Measurements from ENCODE around the gene SHROOM1. TPM values are rescaled to one million over a fixed set of nuclear protein-coding genes. Genes with fewer than 3 reads are reported as not detected.

Gene SHROOM1
- total RNA-seq, 1 donor, result 0.52 TPM

- Histone ChIP-seq H3K4me3 (ENCODE audit: low read length) (no peak overlapping the region), H3K4me1 (ENCODE audit: insufficient read depth, low read length) (no peaks in the 10 kb centered on the region), H3K27me3 (ENCODE audit: insufficient read depth, low read length) (peaks cover 3% of the 10 kb centered on the region), H3K9me3 (ENCODE audit: low read depth, low read length) (no peaks in the 10 kb centered on the region)
Measured at GRCh38 chr5:132788990-132789886, 41.2 kb downstream of the SHROOM1 start.

- Histone ChIP-seq H3K4me1 (ENCODE audit: insufficient read depth, low read length) (no peaks in the 10 kb centered on the region), H3K4me3 (ENCODE audit: low read length) (no peak overlapping the region), H3K9me3 (ENCODE audit: low read depth, low read length) (no peaks in the 10 kb centered on the region), H3K27me3 (ENCODE audit: insufficient read depth, low read length) (peaks cover 4% of the 10 kb centered on the region)
Measured at GRCh38 chr5:132788508-132788907, 41.9 kb downstream of the SHROOM1 start.

- no peaks in the 10 kb centered on the region for H3K9me3 ChIP-seq (ENCODE audit: low read depth, low read length)
- H3K27me3 ChIP-seq (ENCODE audit: insufficient read depth, low read length), result peaks cover 13% of the 10 kb centered on the region
- no peak overlapping the region for H3K4me3 ChIP-seq (ENCODE audit: low read length)
- peaks cover 5% of the 10 kb centered on the region for H3K4me1 ChIP-seq (ENCODE audit: insufficient read depth, low read length)
Measured at GRCh38 chr5:132787076-132787475, 43.4 kb downstream of the SHROOM1 start.

GRCh38 chr5:132785864-132786263 lies 44.6 kb downstream of the SHROOM1 start:
- Histone ChIP-seq H3K9me3 (ENCODE audit: low read depth, low read length) (no peaks in the 10 kb centered on the region), H3K27me3 (ENCODE audit: insufficient read depth, low read length) (peaks cover 26% of the 10 kb centered on the region), H3K4me3 (ENCODE audit: low read length) (no peak overlapping the region), H3K4me1 (ENCODE audit: insufficient read depth, low read length) (peaks cover 8% of the 10 kb centered on the region)

- no peak overlapping the region for H3K4me3 ChIP-seq (ENCODE audit: low read length)
- H3K27me3 ChIP-seq (ENCODE audit: insufficient read depth, low read length), result peaks cover 30% of the 10 kb centered on the region
- H3K9me3 ChIP-seq (ENCODE audit: low read depth, low read length), result no peaks in the 10 kb centered on the region
- peaks cover 8% of the 10 kb centered on the region for H3K4me1 ChIP-seq (ENCODE audit: insufficient read depth, low read length)
Measured at GRCh38 chr5:132785365-132785764, 45.1 kb downstream of the SHROOM1 start.

- Histone ChIP-seq H3K4me3 (ENCODE audit: low read length) (no peak overlapping the region), H3K27me3 (ENCODE audit: insufficient read depth, low read length) (peaks cover 56% of the 10 kb centered on the region), H3K9me3 (ENCODE audit: low read depth, low read length) (no peaks in the 10 kb centered on the region), H3K4me1 (ENCODE audit: insufficient read depth, low read length) (peaks cover 17% of the 10 kb centered on the region)
Measured at GRCh38 chr5:132782101-132782500, 48.3 kb downstream of the SHROOM1 start.

GRCh38 chr5:132781029-132781428 lies 49.4 kb downstream of the SHROOM1 start:
- Histone ChIP-seq H3K9me3 (ENCODE audit: low read depth, low read length) (no peaks in the 10 kb centered on the region), H3K27me3 (ENCODE audit: insufficient read depth, low read length) (peaks cover 61% of the 10 kb centered on the region), H3K4me1 (ENCODE audit: insufficient read depth, low read length) (peaks cover 20% of the 10 kb centered on the region), H3K4me3 (ENCODE audit: low read length) (no peak overlapping the region)

GRCh38 chr5:132780577-132780976 lies 49.9 kb downstream of the SHROOM1 start:
- peaks cover 65% of the 10 kb centered on the region for H3K27me3 ChIP-seq (ENCODE audit: insufficient read depth, low read length)
- H3K4me3 ChIP-seq (ENCODE audit: low read length), result no peak overlapping the region
- H3K9me3 ChIP-seq (ENCODE audit: low read depth, low read length), result no peaks in the 10 kb centered on the region
- H3K4me1 ChIP-seq (ENCODE audit: insufficient read depth, low read length), result peaks cover 22% of the 10 kb centered on the region

GRCh38 chr5:132779961-132780360 lies 50.5 kb downstream of the SHROOM1 start:
- peaks cover 71% of the 10 kb centered on the region for H3K27me3 ChIP-seq (ENCODE audit: insufficient read depth, low read length)
- H3K9me3 ChIP-seq (ENCODE audit: low read depth, low read length), result no peaks in the 10 kb centered on the region
- H3K4me3 ChIP-seq (ENCODE audit: low read length), result no peak overlapping the region
- peaks cover 22% of the 10 kb centered on the region for H3K4me1 ChIP-seq (ENCODE audit: insufficient read depth, low read length)

GRCh38 chr5:132778856-132779255 lies 51.6 kb downstream of the SHROOM1 start:
- no peaks in the 10 kb centered on the region for H3K9me3 ChIP-seq (ENCODE audit: low read depth, low read length)
- no peak overlapping the region for H3K4me3 ChIP-seq (ENCODE audit: low read length)
- peaks cover 22% of the 10 kb centered on the region for H3K4me1 ChIP-seq (ENCODE audit: insufficient read depth, low read length)
- H3K27me3 ChIP-seq (ENCODE audit: insufficient read depth, low read length), result peaks cover 73% of the 10 kb centered on the region

- Histone ChIP-seq H3K27me3 (ENCODE audit: insufficient read depth, low read length) (peaks cover 68% of the 10 kb centered on the region), H3K9me3 (ENCODE audit: low read depth, low read length) (no peaks in the 10 kb centered on the region), H3K4me3 (ENCODE audit: low read length) (no peak overlapping the region)
Measured at GRCh38 chr5:132778129-132778528, 52.3 kb downstream of the SHROOM1 start.

GRCh38 chr5:132777209-132778069 lies 53.0 kb downstream of the SHROOM1 start, which contains the start of gene SEPTIN8:
SEPTIN8 (minus strand) TSS chr5:132777239; CDS start chr5:132777137, 102 bp downstream.
- Histone ChIP-seq H3K27me3 (ENCODE audit: insufficient read depth, low read length) (peaks cover 66% of the 10 kb centered on the region), H3K4me1 (ENCODE audit: insufficient read depth, low read length) (peaks cover 20% of the 10 kb centered on the region), H3K4me3 (ENCODE audit: low read length) (peak within 1 kb of the TSS; percentile 48), H3K9me3 (ENCODE audit: low read depth, low read length) (no peaks in the 10 kb centered on the region)

More at GRCh38 chr5:132778129-132778528, 52.3 kb downstream of the SHROOM1 start:
- H3K4me1 ChIP-seq (ENCODE audit: insufficient read depth, low read length), result peaks cover 22% of the 10 kb centered on the region

- no peaks in the 10 kb centered on the region for H3K9me3 ChIP-seq (ENCODE audit: low read depth, low read length)
- peak overlapping the region; percentile 48 for H3K4me3 ChIP-seq (ENCODE audit: low read length)
- H3K27me3 ChIP-seq (ENCODE audit: insufficient read depth, low read length), result peaks cover 60% of the 10 kb centered on the region
- peaks cover 14% of the 10 kb centered on the region for H3K4me1 ChIP-seq (ENCODE audit: insufficient read depth, low read length)
Measured at GRCh38 chr5:132776938-132777208, 53.6 kb downstream of the SHROOM1 start.

- H3K9me3 ChIP-seq (ENCODE audit: low read depth, low read length), result no peaks in the 10 kb centered on the region
- peak overlapping the region; percentile 48 for H3K4me3 ChIP-seq (ENCODE audit: low read length)
- peaks cover 13% of the 10 kb centered on the region for H3K4me1 ChIP-seq (ENCODE audit: insufficient read depth, low read length)
- H3K27me3 ChIP-seq (ENCODE audit: insufficient read depth, low read length), result peaks cover 55% of the 10 kb centered on the region
Measured at GRCh38 chr5:132776131-132776937, 54.1 kb downstream of the SHROOM1 start.
